PC-3 (cell line): Measurements from ENCODE around the gene NBPF1. TPM values are rescaled to one million over a fixed set of nuclear protein-coding genes. Genes with fewer than 3 reads are reported as not detected.
"Not testable (repeated sequence)": the region's sequence is repeated elsewhere in the genome, so short reads cannot be mapped to it uniquely, and the experiment has no call there.

Experiments used
- ATAC-seq: fragments of 200-7000 bp; cut with Tn5 transposase; 2 replicates; pipeline ENCODE4 v1.9.1; 2020; ENCODE audit warnings: mild to moderate bottlenecking, moderate library complexity
- BruUV-seq: library from RNA; stranded (reverse); fragments of 400-500 nt; replicated peaks from 2 replicates; lab custom pipeline; 2021; lab: Mats Ljungman, UMichigan
- CTCF ChIA-PET: fragments of 300-600 bp; sonication (Branson Sonifier 250); formaldehyde crosslinking; loops from one replicate; lab custom pipeline; 2022; ENCODE audit warnings: antibody characterized with exemption; lab: Charles Lee
- POLR2A ChIA-PET: fragments of 300-600 bp; sonication (Branson Sonifier 250); formaldehyde crosslinking; loops from one replicate; lab custom pipeline; 2022; ENCODE audit warnings: antibody characterized with exemption; ENCODE audit not compliant: unreplicated experiment; lab: Charles Lee
- DNase-seq: peaks from one replicate; pipeline ENCODE4 v3.0.0-alpha.2; 2015
- H2AFZ ChIP-seq: fragments of 300-600 bp; sonication (generic); 2 replicates; pipeline ENCODE4 v1.6.0; 2016; ENCODE audit warnings: antibody characterized with exemption, low read length
- H3F3A ChIP-seq: fragments of 300-600 bp; sonication (generic); one replicate; pipeline ENCODE4 v1.6.0; 2017; ENCODE audit warnings: antibody characterized with exemption, low read length, control low read depth, mild to moderate bottlenecking; ENCODE audit not compliant: unreplicated experiment
- H3K27ac ChIP-seq: fragments of 300-600 bp; sonication (generic); 2 replicates; pipeline ENCODE4 v1.5.1; 2016; ENCODE audit warnings: mild to moderate bottlenecking, low read length
- H3K27me3 ChIP-seq: fragments of 300-600 bp; sonication (generic); 2 replicates; pipeline ENCODE4 v1.6.1; 2016; ENCODE audit warnings: low read length, mixed read lengths
- H3K36me3 ChIP-seq: fragments of 300-600 bp; sonication (generic); 2 replicates; pipeline ENCODE4 v1.6.1; 2016; ENCODE audit warnings: low read depth, mixed run types, low read length, mixed read lengths
- H3K4me1 ChIP-seq: fragments of 300-600 bp; sonication (generic); 2 replicates; pipeline ENCODE4 v1.5.1; 2016; ENCODE audit warnings: low read length; ENCODE audit not compliant: insufficient read depth
- H3K4me2 ChIP-seq: fragments of 300-600 bp; sonication (generic); 2 replicates; pipeline ENCODE4 v1.6.0; 2016; ENCODE audit warnings: low read length
- H3K4me3 ChIP-seq: fragments of 300-600 bp; sonication (generic); 2 replicates; pipeline ENCODE4 v1.5.1; 2016; ENCODE audit warnings: mild to moderate bottlenecking, low read length, mixed read lengths
- H3K79me2 ChIP-seq: fragments of 300-600 bp; sonication (generic); 2 replicates; pipeline ENCODE4 v1.6.1; 2017; ENCODE audit warnings: low read length, mixed read lengths
- H3K9ac ChIP-seq: fragments of 300-600 bp; sonication (generic); 2 replicates; pipeline ENCODE4 v1.6.0; 2016; ENCODE audit warnings: mild to moderate bottlenecking, low read length
- H3K9me2 ChIP-seq: fragments of 300-600 bp; sonication (generic); replicated peaks from 2 replicates; pipeline ENCODE4 v1.6.1; 2016; ENCODE audit warnings: mixed run types, low read length, mixed read lengths
- H3K9me3 ChIP-seq: fragments of 300-600 bp; sonication (generic); 2 replicates; pipeline ENCODE4 v1.6.1; 2016; ENCODE audit warnings: low read length, mixed read lengths
- H4K20me1 ChIP-seq: fragments of 300-600 bp; sonication (generic); 2 replicates; pipeline ENCODE4 v1.6.1; 2016; ENCODE audit warnings: low read length, mixed read lengths
- intact Hi-C: fragments of 100-400 bp; cut with micrococcal nuclease; formaldehyde crosslinking; loops from 2 replicates; pipeline ENCODE4 v1.9.0; 2023
- total RNA-seq: library from RNA; depleted of rRNA; stranded (reverse); fragments of >200 nt; gene quantifications from 2 replicates; pipeline ENCODE4 v1.2.3, GENCODE V29; 2014; rRNA removed

The NBPF1 gene
- total RNA-seq, 1 experiment from 2014 or later: 57.2 TPM

DNA sequence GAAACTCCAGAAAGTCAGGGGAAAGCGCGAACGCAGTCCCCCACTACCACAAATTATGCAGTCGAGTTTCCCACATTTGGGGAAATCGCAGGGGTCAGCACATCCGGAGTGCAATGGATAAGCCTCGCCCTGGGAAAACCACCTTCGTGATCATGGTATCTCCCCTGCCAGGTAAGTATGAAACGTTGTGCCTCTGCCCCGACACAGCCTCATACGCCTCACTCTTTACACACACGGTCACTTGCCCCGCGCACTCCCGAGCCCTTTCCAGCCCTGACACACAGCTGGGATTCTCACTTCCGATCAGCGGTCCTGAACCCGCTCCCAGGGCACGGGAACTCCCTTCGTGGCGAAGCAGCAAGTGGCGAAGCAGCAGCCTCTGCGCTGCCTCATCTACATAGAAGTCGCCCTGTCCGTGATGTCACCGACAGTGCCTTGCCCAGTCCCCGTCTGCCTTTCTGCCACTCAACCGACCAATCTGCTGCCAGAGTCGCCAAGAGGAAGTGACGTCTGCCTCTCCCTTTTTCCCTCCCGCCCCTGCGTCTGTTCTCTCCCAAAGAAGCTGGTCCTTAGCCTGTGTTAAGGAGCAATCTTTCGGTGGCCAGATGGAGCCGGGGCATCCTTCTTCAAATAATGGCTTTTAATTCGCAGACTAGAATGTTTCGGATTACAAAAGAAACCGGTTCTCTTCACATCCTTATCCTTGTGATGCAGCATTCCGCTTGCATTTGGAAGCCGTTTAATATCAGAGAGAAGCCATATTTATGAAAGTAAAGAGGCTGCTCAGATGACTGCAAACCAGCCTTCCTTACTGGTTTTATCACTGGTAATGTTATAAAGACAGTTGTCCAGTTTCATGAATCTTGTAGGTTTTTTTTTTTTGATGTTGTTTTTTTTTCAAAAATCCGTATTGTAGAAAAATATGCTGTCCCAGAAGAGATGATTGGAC is 99.0 kb downstream of the NBPF1 start, which contains the start of gene RNU1-1:
Gene RNU1-1, minus strand, starts transcription at position 179 of the 949 bp plus-strand sequence.
- POLR2A ChIA-PET: interaction anchor here (0.7 kb wide), 1 partner anchor 382 kb away, joined by 5 read pairs; the partner anchor contains the start of gene RNU1-2

GRCh38 chr1:16513412-16514106 is 99.8 kb downstream of the NBPF1 start:
- H3K9me3 ChIP-seq, H3K27me3 ChIP-seq, intact Hi-C loops, H3K79me2 ChIP-seq, H3K4me3 ChIP-seq, H4K20me1 ChIP-seq, H3K36me3 ChIP-seq, H3K9ac ChIP-seq, H3F3A ChIP-seq, H3K4me1 ChIP-seq, H2AFZ ChIP-seq, CTCF ChIA-PET, H3K9me2 ChIP-seq: not testable (repeated sequence)
- ATAC-seq: peak; percentile 97
- DNase-seq: peak; percentile 96
- Histone ChIP-seq H3K27ac (peak overlapping the region; percentile 26), H3K4me2 (peak overlapping the region; percentile 62; the same call in 1 of the 2 replicates)
- TSS peak; percentile 99 for BruUV-seq
- POLR2A ChIA-PET: interaction anchor here (0.6 to 0.7 kb wide), 6 partner anchors 15 to 382 kb away, joined by 3 to 15 read pairs (median 4); partner anchors contain the start of genes RNU1-2 and SZRD1

More for the DNA sequence above, 99.0 kb downstream of the NBPF1 start, which contains the start of gene RNU1-1:
- BruUV-seq: TSS peak; percentile 95
- Histone ChIP-seq H3K27ac (peak within 1 kb of the TSS; percentile 84), H3K4me2 (peak within 1 kb of the TSS; percentile 89), H3K9ac (peak within 1 kb of the TSS; percentile 81), H2AFZ (peak within 1 kb of the TSS; percentile 76), H3K4me3 (peak within 1 kb of the TSS; percentile 65)
- H3K27me3 ChIP-seq, H3K9me3 ChIP-seq, H3K9me2 ChIP-seq, H3F3A ChIP-seq, CTCF ChIA-PET, H4K20me1 ChIP-seq, H3K79me2 ChIP-seq, H3K36me3 ChIP-seq, H3K4me1 ChIP-seq, intact Hi-C loops: not testable (repeated sequence)
- DNase-seq: peak; percentile 76
- ATAC-seq: peak; percentile 52

DNA sequence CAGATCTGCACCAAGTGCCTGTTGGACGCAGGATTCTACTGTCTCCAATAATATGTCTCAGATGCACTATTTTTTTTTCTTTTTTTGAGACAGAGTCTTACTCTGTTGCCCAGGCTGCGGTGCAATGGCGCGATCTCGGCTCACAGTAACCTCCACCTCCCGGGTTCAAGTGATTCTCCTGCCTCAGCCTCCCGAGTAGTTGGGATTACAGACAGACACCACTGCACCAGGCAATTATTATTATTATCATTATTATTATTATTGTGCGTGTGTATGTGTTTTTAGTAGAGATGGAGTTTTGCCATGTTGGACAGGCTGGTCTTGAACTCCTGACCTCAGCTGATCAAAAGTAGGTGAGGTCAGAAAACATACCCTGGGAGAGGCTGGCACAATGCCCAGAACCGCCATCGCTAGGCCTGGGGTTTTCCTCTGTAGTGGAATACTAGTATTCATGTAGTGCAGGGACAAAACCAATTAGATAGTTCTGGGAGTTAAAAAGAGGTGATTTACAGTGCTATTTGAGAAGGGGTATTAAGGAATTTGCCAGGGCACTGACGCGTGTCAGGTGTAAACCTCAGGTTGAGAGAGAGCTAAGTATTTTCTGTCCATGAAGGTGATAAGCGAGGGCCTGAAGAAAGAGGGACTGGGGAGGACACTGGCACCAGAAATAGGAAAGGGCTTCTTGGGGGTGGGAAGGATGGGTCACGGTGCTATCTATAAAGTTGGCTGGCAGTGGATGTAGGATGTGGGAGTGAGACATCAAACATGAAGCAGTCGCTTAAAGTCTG is 100.5 kb downstream of the NBPF1 start:
- Histone ChIP-seq H3K4me2 (peak overlapping the region; percentile 62; the same call in 1 of the 2 replicates), H3K27ac (peak overlapping the region; percentile 26)
- ATAC-seq: peak; percentile 41; the same call in 1 of the 2 replicates
- H2AFZ ChIP-seq, H3K4me1 ChIP-seq, H3K9me3 ChIP-seq, H3F3A ChIP-seq, CTCF ChIA-PET, DNase-seq, POLR2A ChIA-PET, H4K20me1 ChIP-seq, H3K27me3 ChIP-seq, H3K9me2 ChIP-seq, intact Hi-C loops, H3K4me3 ChIP-seq, H3K36me3 ChIP-seq, BruUV-seq, H3K9ac ChIP-seq, H3K79me2 ChIP-seq: not testable (repeated sequence)

Other genes with a start within 250 kb of the NBPF1 start
- 119 and 136 TPM in 2 replicates for gene SZRD1, start 246.3 kb downstream of the NBPF1 start, total RNA-seq
- not detected in 2 replicates for gene SPATA21, start 176.1 kb downstream of the NBPF1 start, total RNA-seq
- gene NECAP2, start 172.8 kb downstream of the NBPF1 start, total RNA-seq: 65.0 and 70.0 TPM in 2 replicates
- under 0.01 TPM in 2 replicates for gene RNU1-1, start 99.3 kb downstream of the NBPF1 start, total RNA-seq
- under 0.01 TPM in 2 replicates for gene RNU1-3, start 53.4 kb upstream of the NBPF1 start, total RNA-seq
- gene RNU1-4, start 127.0 kb upstream of the NBPF1 start, total RNA-seq: under 0.01 TPM in 2 replicates